DND-41 (cell line): ENCODE data around the gene G6PC3.

Experiments
- EZH2 ChIP-seq: IDR thresholded peaks from 3 replicates; pipeline ENCODE4 v1.6.1; 2012; ENCODE audit warnings: borderline replicate concordance, low read depth, mild to moderate bottlenecking, moderate library complexity, low read length, inconsistent platforms; ENCODE audit not compliant: severe bottlenecking
- TF ChIP-seq, protein P1 (sequence below): IDR thresholded peaks from 2 replicates; pipeline ENCODE4 v1.5.1; 2012; ENCODE audit warnings: borderline replicate concordance, low read length, moderate library complexity, mild to moderate bottlenecking; ENCODE audit not compliant: poor library complexity, severe bottlenecking; ENCODE audit errors: extremely low read depth

DNA sequence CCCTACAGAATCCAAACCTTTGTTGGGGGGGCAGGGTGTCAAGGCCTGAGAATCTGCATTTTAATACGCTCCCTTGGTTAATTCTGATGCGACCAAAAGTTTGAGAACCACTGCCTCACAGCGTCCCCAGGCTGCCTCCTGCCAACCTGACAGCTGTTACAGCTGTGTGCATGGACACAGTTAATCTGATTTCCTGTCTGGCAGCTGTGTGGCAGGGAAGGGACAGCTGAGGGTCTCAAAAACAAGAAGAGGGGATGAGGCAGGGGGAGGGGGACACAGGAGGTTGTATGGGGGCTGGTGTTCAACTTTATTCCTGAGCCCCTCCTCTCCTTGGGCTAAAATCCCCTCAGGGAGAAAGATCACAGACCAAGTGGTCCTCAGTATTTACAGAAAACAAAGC, 35.4 kb downstream of the G6PC3 start:
- TF ChIP-seq, protein P1, sequence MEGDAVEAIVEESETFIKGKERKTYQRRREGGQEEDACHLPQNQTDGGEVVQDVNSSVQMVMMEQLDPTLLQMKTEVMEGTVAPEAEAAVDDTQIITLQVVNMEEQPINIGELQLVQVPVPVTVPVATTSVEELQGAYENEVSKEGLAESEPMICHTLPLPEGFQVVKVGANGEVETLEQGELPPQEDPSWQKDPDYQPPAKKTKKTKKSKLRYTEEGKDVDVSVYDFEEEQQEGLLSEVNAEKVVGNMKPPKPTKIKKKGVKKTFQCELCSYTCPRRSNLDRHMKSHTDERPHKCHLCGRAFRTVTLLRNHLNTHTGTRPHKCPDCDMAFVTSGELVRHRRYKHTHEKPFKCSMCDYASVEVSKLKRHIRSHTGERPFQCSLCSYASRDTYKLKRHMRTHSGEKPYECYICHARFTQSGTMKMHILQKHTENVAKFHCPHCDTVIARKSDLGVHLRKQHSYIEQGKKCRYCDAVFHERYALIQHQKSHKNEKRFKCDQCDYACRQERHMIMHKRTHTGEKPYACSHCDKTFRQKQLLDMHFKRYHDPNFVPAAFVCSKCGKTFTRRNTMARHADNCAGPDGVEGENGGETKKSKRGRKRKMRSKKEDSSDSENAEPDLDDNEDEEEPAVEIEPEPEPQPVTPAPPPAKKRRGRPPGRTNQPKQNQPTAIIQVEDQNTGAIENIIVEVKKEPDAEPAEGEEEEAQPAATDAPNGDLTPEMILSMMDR: no peak
- no peak for TF ChIP-seq EZH2
